ENCODE measurements around the gene ADGRL3.
"Not testable (repeated sequence)": the region's sequence is repeated elsewhere in the genome, so short reads cannot be mapped to it uniquely, and the experiment has no call there.

ADGRL3 gene

GRCh38 chr4:61628727-61629126 is 428.6 kb downstream of the ADGRL3 start:
- H3K9ac ChIP-seq (ENCODE audit: low read length) = no peak overlapping the region
- H3K9me2 ChIP-seq (ENCODE audit: low read depth, low read length) = no peaks in the 10 kb centered on the region
- no peak overlapping the region for H3K4me3 ChIP-seq (ENCODE audit: low read depth, low read length, poor library complexity, severe bottlenecking)
- H3K9me3 ChIP-seq (ENCODE audit: low read length) = no peaks in the 10 kb centered on the region
- no peak overlapping the region for H2AFZ ChIP-seq (ENCODE audit: low read length)
- H3K27ac ChIP-seq (ENCODE audit: low read depth, low read length, poor library complexity, severe bottlenecking) = no peak overlapping the region
- H3K4me2 ChIP-seq (ENCODE audit: low read length) = no peak overlapping the region
- no peaks in the 10 kb centered on the region for H3K27me3 ChIP-seq (ENCODE audit: insufficient read depth, low read length)
- TF ChIP-seq CTCF (IDR thresholded peaks at IDR 0.05; ENCODE audit: low read length) (no peak), EZH2 (IDR thresholded peaks at IDR 0.05; ENCODE audit: borderline replicate concordance, low read length) (no peak)
- no peaks in the 10 kb centered on the region for H3K4me1 ChIP-seq (ENCODE audit: insufficient read depth, low read length, severe bottlenecking)
- no peaks in the 10 kb centered on the region for H4K20me1 ChIP-seq (ENCODE audit: insufficient read depth, low read length)
- no peaks in the 10 kb centered on the region for H3K36me3 ChIP-seq (ENCODE audit: insufficient read depth, low read length)
- H3F3A ChIP-seq (ENCODE audit: insufficient read depth, low read length) = no peaks in the 10 kb centered on the region
- H3K79me2 ChIP-seq (ENCODE audit: insufficient read depth, low read length) = no peaks in the 10 kb centered on the region

- H2AFZ ChIP-seq (ENCODE audit: low read length) = no peak overlapping the region
- H3K4me3 ChIP-seq (ENCODE audit: low read depth, low read length, poor library complexity, severe bottlenecking) = no peak overlapping the region
- H3K27ac ChIP-seq (ENCODE audit: low read depth, low read length, poor library complexity, severe bottlenecking) = no peak overlapping the region
- H3K9ac ChIP-seq (ENCODE audit: low read length) = no peak overlapping the region
- no peaks in the 10 kb centered on the region for H3F3A ChIP-seq (ENCODE audit: insufficient read depth, low read length)
- H3K9me2 ChIP-seq (ENCODE audit: low read depth, low read length) = no peaks in the 10 kb centered on the region
- no peaks in the 10 kb centered on the region for H3K27me3 ChIP-seq (ENCODE audit: insufficient read depth, low read length)
- no peak overlapping the region for H3K4me2 ChIP-seq (ENCODE audit: low read length)
- no peaks in the 10 kb centered on the region for H3K79me2 ChIP-seq (ENCODE audit: insufficient read depth, low read length)
- no peaks in the 10 kb centered on the region for H3K9me3 ChIP-seq (ENCODE audit: low read length)
- no peaks in the 10 kb centered on the region for H3K4me1 ChIP-seq (ENCODE audit: insufficient read depth, low read length, severe bottlenecking)
- TF ChIP-seq EZH2 (IDR thresholded peaks at IDR 0.05; ENCODE audit: borderline replicate concordance, low read length) (no peak), CTCF (IDR thresholded peaks at IDR 0.05; ENCODE audit: low read length) (no peak)
- no peaks in the 10 kb centered on the region for H3K36me3 ChIP-seq (ENCODE audit: insufficient read depth, low read length)
- no peaks in the 10 kb centered on the region for H4K20me1 ChIP-seq (ENCODE audit: insufficient read depth, low read length)
Measured at GRCh38 chr4:61630548-61630947, 430.4 kb downstream of the ADGRL3 start.

- H3K27me3 ChIP-seq (ENCODE audit: insufficient read depth, low read length) = no peaks in the 10 kb centered on the region
- H3K4me3 ChIP-seq (ENCODE audit: low read depth, low read length, poor library complexity, severe bottlenecking) = no peak overlapping the region
- no peaks in the 10 kb centered on the region for H3K9me3 ChIP-seq (ENCODE audit: low read length)
- no peaks in the 10 kb centered on the region for H4K20me1 ChIP-seq (ENCODE audit: insufficient read depth, low read length)
- H3K4me2 ChIP-seq (ENCODE audit: low read length) = no peak overlapping the region
- no peaks in the 10 kb centered on the region for H3K9me2 ChIP-seq (ENCODE audit: low read depth, low read length)
- H3K36me3 ChIP-seq (ENCODE audit: insufficient read depth, low read length) = no peaks in the 10 kb centered on the region
- H3F3A ChIP-seq (ENCODE audit: insufficient read depth, low read length) = no peaks in the 10 kb centered on the region
- no peak overlapping the region for H3K27ac ChIP-seq (ENCODE audit: low read depth, low read length, poor library complexity, severe bottlenecking)
- no peaks in the 10 kb centered on the region for H3K4me1 ChIP-seq (ENCODE audit: insufficient read depth, low read length, severe bottlenecking)
- H3K79me2 ChIP-seq (ENCODE audit: insufficient read depth, low read length) = no peaks in the 10 kb centered on the region
- TF ChIP-seq EZH2 (IDR thresholded peaks at IDR 0.05; ENCODE audit: borderline replicate concordance, low read length) = no peak
- H2AFZ ChIP-seq (ENCODE audit: low read length) = no peak overlapping the region
- H3K9ac ChIP-seq (ENCODE audit: low read length) = no peak overlapping the region
Measured at GRCh38 chr4:61638591-61638990, 438.5 kb downstream of the ADGRL3 start.

GRCh38 chr4:61646746-61647350 is 446.7 kb downstream of the ADGRL3 start:
- H3K9me2 ChIP-seq (ENCODE audit: low read depth, low read length); H2AFZ ChIP-seq (ENCODE audit: low read length); H3K27ac ChIP-seq (ENCODE audit: low read depth, low read length, poor library complexity, severe bottlenecking); H3K4me1 ChIP-seq (ENCODE audit: insufficient read depth, low read length, severe bottlenecking); H3K4me2 ChIP-seq (ENCODE audit: low read length); H3K9me3 ChIP-seq (ENCODE audit: low read length); H3F3A ChIP-seq (ENCODE audit: insufficient read depth, low read length); H3K79me2 ChIP-seq (ENCODE audit: insufficient read depth, low read length); H3K4me3 ChIP-seq (ENCODE audit: low read depth, low read length, poor library complexity, severe bottlenecking); H3K9ac ChIP-seq (ENCODE audit: low read length); H3K27me3 ChIP-seq (ENCODE audit: insufficient read depth, low read length); H3K36me3 ChIP-seq (ENCODE audit: insufficient read depth, low read length); H4K20me1 ChIP-seq (ENCODE audit: insufficient read depth, low read length): not testable (repeated sequence)

Measured in OCI-LY1 (cell line).